Naive thymus-derived CD4-positive, alpha-beta T cell (primary cell): ENCODE data around the gene TRIO. TPM values are rescaled to one million over a fixed set of nuclear protein-coding genes. Genes with fewer than 3 reads are reported as not detected.
A peak's percentile ranks its signal among the peaks of the same experiment; 100 is the strongest.

Experiments
- ATAC-seq: fragments of 150-1000 bp; cut with Tn5 transposase; 2 replicates; pipeline ENCODE4 v1.10.0; 2021; ENCODE audit warnings: mild to moderate bottlenecking, moderate library complexity
- CTCF ChIA-PET: fragments of 350-600 bp; sonication (Branson Sonifier 250); formaldehyde crosslinking; loops from one replicate; lab custom pipeline; 2021; ENCODE audit warnings: antibody characterized with exemption; lab: Charles Lee
- POLR2A ChIA-PET: fragments of 350-600 bp; sonication (Branson Sonifier 250); formaldehyde crosslinking; loops from one replicate; lab custom pipeline; 2021; ENCODE audit warnings: antibody characterized with exemption, inconsistent platforms; lab: Charles Lee
- DNase-seq, 9 donors: peaks; one replicate each; pipeline versions ENCODE4 v3.0.0 to v3.0.0-alpha.2; 2020 to 2022; ENCODE audit warnings: mixed read lengths in 1 of 9
- H3K27ac ChIP-seq: one replicate; pipeline ENCODE4 v1.7.0; 2013; ENCODE audit warnings: mild to moderate bottlenecking, low read depth, low read length, moderate library complexity
- H3K27me3 ChIP-seq, 2 donors: one replicate each; pipeline ENCODE4 v1.7.0; 2013; ENCODE audit warnings: low read length in 2 of 2, mild to moderate bottlenecking in 2 of 2, moderate library complexity in 2 of 2; ENCODE audit not compliant: control insufficient read depth in 2 of 2, insufficient read depth in 2 of 2
- H3K36me3 ChIP-seq, 3 experiments: 1 replicate in 2 of 3; 2 replicates in 1 of 3; pipeline ENCODE4 v1.7.0; 2013; ENCODE audit warnings: low read length in 3 of 3, mild to moderate bottlenecking in 3 of 3, moderate library complexity in 1 of 3; ENCODE audit not compliant: insufficient read depth in 3 of 3, control insufficient read depth in 2 of 3
- H3K4me1 ChIP-seq, 2 donors: one replicate each; pipeline ENCODE4 v1.7.0; 2013; ENCODE audit warnings: low read length in 2 of 2, mild to moderate bottlenecking in 2 of 2, moderate library complexity in 1 of 2; ENCODE audit not compliant: control insufficient read depth in 2 of 2, insufficient read depth in 2 of 2
- H3K4me3 ChIP-seq: 2 replicates; pipeline ENCODE4 v1.7.0; 2013; ENCODE audit warnings: mild to moderate bottlenecking, low read length
- H3K9me3 ChIP-seq, 3 experiments: 1 replicate in 2 of 3; 2 replicates in 1 of 3; pipeline ENCODE4 v1.7.0; 2013; ENCODE audit warnings: low read length in 3 of 3; ENCODE audit not compliant: control insufficient read depth in 2 of 3
- H3K27ac Mint-ChIP-seq, 9 donors: one replicate each; pipeline ENCODE4 v1.8.0; 2020 to 2022; ENCODE audit warnings: mixed read lengths in 9 of 9, mild to moderate bottlenecking in 8 of 9, moderate library complexity in 5 of 9, inconsistent platforms in 2 of 9
- H3K27me3 Mint-ChIP-seq, 5 donors: one replicate each; pipeline ENCODE4 v1.8.0; 2021 to 2022; ENCODE audit warnings: mixed read lengths in 5 of 5, mild to moderate bottlenecking in 1 of 5
- H3K36me3 Mint-ChIP-seq, 5 donors: one replicate each; pipeline ENCODE4 v1.8.0; 2020 to 2022; ENCODE audit warnings: mixed read lengths in 5 of 5, mild to moderate bottlenecking in 3 of 5, inconsistent platforms in 1 of 5
- H3K4me1 Mint-ChIP-seq, 7 donors: one replicate each; pipeline ENCODE4 v1.8.0; 2020 to 2022; ENCODE audit warnings: mixed read lengths in 7 of 7, mild to moderate bottlenecking in 3 of 7, inconsistent platforms in 1 of 7
- H3K4me3 Mint-ChIP-seq, 10 donors: one replicate each; pipeline ENCODE4 v1.8.0; 2020 to 2022; ENCODE audit warnings: mild to moderate bottlenecking in 10 of 10, mixed read lengths in 10 of 10, moderate library complexity in 6 of 10, inconsistent platforms in 2 of 10
- H3K9me3 Mint-ChIP-seq, 11 donors: one replicate each; pipeline ENCODE4 v1.8.0; 2020 to 2022; ENCODE audit warnings: mixed read lengths in 11 of 11, mild to moderate bottlenecking in 4 of 11, inconsistent platforms in 1 of 11, moderate library complexity in 1 of 11
- intact Hi-C, 2 donors: fragments of 100-400 bp; cut with micrococcal nuclease; formaldehyde crosslinking; loops; one replicate each; pipeline ENCODE4 v1.15.1; 2023
- polyA plus RNA-seq, 2 donors: library from polyadenylated mRNA; unstranded; fragments of 300-500 nt; fragmentation: Illumina TruSeq; gene quantifications; one replicate each; pipeline ENCODE4 v1.2.3, GENCODE V29; 2021
- total RNA-seq, 6 experiments: library from RNA in 5 of 6; stranded (reverse) in 5 of 6; gene quantifications; 1 replicate in 5 of 6; 2 replicates in 1 of 6; pipeline ENCODE4 v1.2.3 and lab custom pipeline; 2021 to 2026

The TRIO gene
- total and polyA plus RNA-seq, 7 experiments from 2014 or later = 0.16 to 45.9 (median 5.7) TPM

DNA sequence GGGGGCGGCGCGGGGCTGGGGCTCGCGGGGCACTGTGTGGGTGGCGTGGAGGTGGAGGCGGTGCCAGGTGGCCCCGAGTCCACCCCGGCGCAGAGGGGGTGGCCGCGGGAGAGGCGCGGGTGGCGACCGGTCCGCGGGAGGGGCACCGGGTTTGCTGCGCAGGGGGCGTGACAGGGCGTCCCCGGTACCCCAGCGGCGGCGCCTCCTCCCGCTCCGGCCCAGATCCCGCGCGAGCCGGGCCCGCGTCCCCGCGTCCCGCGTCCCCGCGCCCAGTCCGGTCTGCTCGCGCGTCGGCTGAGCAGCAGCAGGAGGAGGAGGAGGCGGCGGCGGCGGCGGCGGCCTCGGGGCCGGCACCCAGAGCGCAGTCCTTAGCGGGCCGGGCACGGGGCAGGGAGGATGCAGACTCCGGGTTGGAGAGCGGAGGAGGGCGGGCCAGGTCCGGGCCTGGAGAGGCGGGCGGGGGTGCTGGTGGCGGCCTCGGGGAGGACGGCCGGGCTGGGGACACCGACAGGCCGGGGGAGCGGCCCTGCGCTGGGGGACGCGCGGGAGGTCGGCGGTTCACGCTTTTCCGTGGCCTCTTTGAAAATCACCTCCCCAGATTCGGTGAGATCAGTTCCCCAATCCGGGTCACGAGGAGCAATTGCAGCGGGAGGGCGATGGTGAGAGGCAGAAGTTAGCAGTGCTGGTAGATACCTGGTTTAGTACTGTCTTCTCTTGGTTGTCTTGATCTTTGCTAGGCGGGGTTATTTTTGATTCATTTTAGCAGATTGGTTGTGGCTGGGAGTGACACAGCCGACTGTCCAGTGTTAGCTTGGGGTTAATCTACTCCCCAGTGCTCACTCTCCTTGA lies 1.7 kb downstream of the TRIO start:
- DNase-seq = peak; percentile 36 to 65 (median 48)
- peaks cover 6% of the 10 kb centered on the region in 2 donors for H3K4me1 ChIP-seq
- peak overlapping the region; percentile 57 for H3K4me3 ChIP-seq
- Mint-ChIP-seq H3K4me1 (peaks cover 5 to 18% (median 14%) of the 10 kb centered on the region in 7 donors), H3K36me3 (no peaks in the 10 kb centered on the region), H3K4me3 (peak overlapping the region; percentile 76 to 91 (median 86)), H3K27ac (peak overlapping the region in 8 of 9 donors; percentile 0 to 68 (median 22)), H3K27me3 (peaks cover 16 to 64% (median 36%) of the 10 kb centered on the region in 5 donors), H3K9me3 (peaks cover 0 to 1% (median 0%) of the 10 kb centered on the region in 11 donors)
- ATAC-seq = peak; percentile 72
- H3K9me3 ChIP-seq = no peaks in the 10 kb centered on the region
- no peaks in the 10 kb centered on the region for H3K36me3 ChIP-seq
- POLR2A ChIA-PET = no interaction called here
- intact Hi-C loops = loop anchor here (1.0 to 10.0 kb wide), 9 partner anchors 36 to 850 kb away; partner anchors contain the start of genes ANKH (in 2 of the 2), OTULIN (in 2 of the 2) and OTULINL (in 1 of the 2)
- CTCF ChIA-PET = no interaction called here
- peak overlapping the region; percentile 2 for H3K27ac ChIP-seq
- peaks cover 3% of the 10 kb centered on the region in 2 donors for H3K27me3 ChIP-seq

DNA sequence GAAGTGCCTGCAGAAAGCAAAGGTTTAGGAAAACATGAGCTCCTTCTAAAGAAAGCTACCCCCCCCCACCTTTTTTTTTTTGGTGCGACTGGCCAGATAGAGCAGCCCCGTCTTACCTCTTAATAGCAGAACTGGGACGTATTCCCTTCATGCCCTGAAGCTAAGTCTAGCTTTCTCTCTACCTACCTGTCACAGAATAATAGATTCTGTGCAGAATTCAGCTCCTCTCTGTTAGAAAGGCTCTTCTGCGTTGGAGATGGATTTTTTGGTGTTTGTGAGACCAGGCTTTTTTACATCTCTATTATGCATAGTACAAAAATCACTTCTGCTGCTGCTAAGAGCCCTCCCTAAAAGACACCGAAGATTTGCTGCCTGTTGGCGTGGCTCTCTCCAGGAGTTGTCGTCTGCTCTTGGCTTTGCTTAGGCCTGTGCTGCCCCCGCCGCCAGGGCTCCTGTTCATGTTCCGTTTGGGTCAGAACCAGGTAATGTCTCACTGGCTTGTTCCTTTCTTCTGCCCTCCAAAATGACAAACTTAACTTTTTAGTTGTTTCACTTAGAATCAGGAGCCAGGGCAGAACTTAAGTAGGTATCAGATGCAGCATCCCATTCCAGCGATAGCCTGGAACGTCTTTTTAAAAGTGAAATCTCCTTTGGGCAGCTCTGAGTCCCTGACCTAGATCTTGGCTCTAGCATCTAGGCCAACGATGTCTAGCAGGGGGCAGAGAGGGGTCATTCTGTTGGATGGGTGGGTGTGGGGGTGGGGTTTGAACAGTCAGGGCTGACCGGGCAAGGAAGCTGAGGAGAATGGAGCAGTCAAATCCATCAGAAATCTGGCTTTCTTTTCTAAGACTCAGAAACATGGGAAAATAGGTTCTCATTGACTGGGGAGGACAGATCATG lies 2.5 kb downstream of the TRIO start:
- Mint-ChIP-seq H3K27me3 (peaks cover 21 to 67% (median 37%) of the 10 kb centered on the region in 5 donors), H3K4me1 (peaks cover 5 to 18% (median 14%) of the 10 kb centered on the region in 7 donors), H3K36me3 (no peaks in the 10 kb centered on the region), H3K4me3 (peak overlapping the region; percentile 76 to 91 (median 84)), H3K27ac (peak overlapping the region in 7 of 9 donors; percentile 0 to 68 (median 14)), H3K9me3 (peaks cover 0 to 1% (median 0%) of the 10 kb centered on the region in 11 donors)
- Histone ChIP-seq H3K4me3 (no peak overlapping the region), H3K27ac (no peak overlapping the region), H3K27me3 (peaks cover 0 to 3% of the 10 kb centered on the region in 2 donors), H3K36me3 (no peaks in the 10 kb centered on the region), H3K9me3 (no peaks in the 10 kb centered on the region), H3K4me1 (peaks cover 6% of the 10 kb centered on the region in 2 donors)
- POLR2A ChIA-PET = no interaction called here
- ATAC-seq = no peak
- no peak for DNase-seq
- CTCF ChIA-PET = no interaction called here
- intact Hi-C loops = loop anchor here (2.0 to 10.0 kb wide), 5 partner anchors 37 to 849 kb away; partner anchors contain the start of genes ANKH (in 2 of the 2) and OTULIN (in 1 of the 2)

DNA sequence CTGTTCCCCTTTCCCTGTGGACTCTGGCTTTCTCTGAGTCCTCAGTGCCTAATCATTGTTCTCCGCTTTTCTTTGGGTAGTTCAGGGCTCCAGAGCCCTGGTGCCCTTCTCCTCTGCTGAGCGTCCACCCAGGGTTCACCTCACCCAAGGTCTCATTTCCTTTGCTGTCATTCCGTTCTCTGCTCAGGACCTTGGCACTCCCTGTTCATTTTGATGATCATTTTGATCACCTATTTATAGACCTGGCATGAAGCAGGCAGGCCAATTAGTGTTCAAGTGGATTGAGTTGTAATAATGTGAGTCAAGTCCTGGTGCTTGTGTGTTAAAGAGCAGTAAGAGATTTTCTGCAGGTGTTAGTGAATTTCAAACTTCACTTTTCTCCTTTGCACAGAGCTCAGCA lies 3.6 kb downstream of the TRIO start:
- CTCF ChIA-PET = no interaction called here
- Mint-ChIP-seq H3K36me3 (no peaks in the 10 kb centered on the region), H3K4me1 (peaks cover 5 to 17% (median 14%) of the 10 kb centered on the region in 7 donors), H3K4me3 (no peak overlapping the region), H3K27me3 (peaks cover 21 to 67% (median 32%) of the 10 kb centered on the region in 5 donors), H3K27ac (no peak overlapping the region), H3K9me3 (peaks cover 0 to 1% (median 0%) of the 10 kb centered on the region in 11 donors)
- POLR2A ChIA-PET = no interaction called here
- H3K4me3 ChIP-seq = no peak overlapping the region
- intact Hi-C loops = loop anchor here (10.0 kb wide), 4 partner anchors 268 to 848 kb away; partner anchors contain the start of genes ANKH (in 2 of the 2) and OTULIN (in 1 of the 2)
- ATAC-seq = no peak
- H3K9me3 ChIP-seq = no peaks in the 10 kb centered on the region
- no peak overlapping the region for H3K27ac ChIP-seq
- no peaks in the 10 kb centered on the region for H3K27me3 ChIP-seq
- H3K36me3 ChIP-seq = no peaks in the 10 kb centered on the region
- peaks cover 6% of the 10 kb centered on the region in 2 donors for H3K4me1 ChIP-seq
- no peak for DNase-seq

DNA sequence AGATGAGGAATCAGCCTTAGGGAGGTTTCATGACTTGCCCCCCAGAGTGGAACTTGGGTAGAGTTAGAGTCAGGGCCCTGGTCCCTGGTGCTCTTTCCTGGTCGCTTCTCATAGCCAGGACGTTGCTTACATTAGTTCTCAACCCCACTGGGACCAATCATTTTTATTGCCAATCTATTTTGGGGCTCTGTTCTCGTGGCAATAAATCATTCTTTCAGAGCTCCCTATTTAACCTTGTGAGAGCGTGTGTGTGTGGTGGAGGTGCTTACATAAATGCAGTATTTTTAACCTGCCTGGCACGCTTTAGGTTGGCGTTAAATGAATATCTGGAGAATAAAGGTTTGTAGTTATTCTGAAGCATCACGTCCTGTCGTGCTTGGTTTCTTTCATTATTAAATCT lies 4.1 kb downstream of the TRIO start:
- DNase-seq = no peak
- peaks cover 21 to 62% (median 31%) of the 10 kb centered on the region in 5 donors for H3K27me3 Mint-ChIP-seq
- H3K27ac ChIP-seq = no peak overlapping the region
- H3K4me1 Mint-ChIP-seq = peaks cover 4 to 13% (median 11%) of the 10 kb centered on the region in 7 donors
- ATAC-seq = no peak
- peaks cover 0 to 1% (median 0%) of the 10 kb centered on the region in 11 donors for H3K9me3 Mint-ChIP-seq
- no peaks in the 10 kb centered on the region for H3K36me3 ChIP-seq
- no peaks in the 10 kb centered on the region for H3K27me3 ChIP-seq
- H3K4me1 ChIP-seq = peaks cover 5 to 6% of the 10 kb centered on the region in 2 donors
- no peak overlapping the region for H3K4me3 Mint-ChIP-seq
- no peaks in the 10 kb centered on the region for H3K36me3 Mint-ChIP-seq
- POLR2A ChIA-PET = no interaction called here
- intact Hi-C loops = loop anchor here (10.0 kb wide), 4 partner anchors 268 to 848 kb away; partner anchors contain the start of genes ANKH (in 2 of the 2) and OTULIN (in 1 of the 2)
- no peak overlapping the region for H3K27ac Mint-ChIP-seq
- CTCF ChIA-PET = no interaction called here
- H3K9me3 ChIP-seq = no peaks in the 10 kb centered on the region
- H3K4me3 ChIP-seq = no peak overlapping the region

DNA sequence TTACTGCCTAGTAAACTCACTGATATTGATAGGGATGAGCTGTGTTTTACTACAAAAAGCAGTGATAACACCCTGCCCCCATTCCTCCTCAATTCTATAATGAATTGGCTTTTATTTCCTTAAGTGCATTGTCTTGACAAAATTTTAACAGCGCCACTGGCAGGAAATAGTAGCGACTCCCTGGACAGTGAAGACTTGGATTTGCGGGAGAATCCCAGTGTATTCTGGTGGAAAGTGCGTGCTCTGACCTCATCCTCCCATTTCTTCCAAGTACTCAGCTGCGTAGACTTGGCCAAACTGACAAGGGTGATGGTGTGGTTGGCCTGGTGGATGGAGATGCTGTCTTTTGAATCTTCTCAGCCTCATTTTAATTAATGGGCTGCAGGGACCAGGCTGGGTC lies 5.3 kb downstream of the TRIO start:
- intact Hi-C loops = loop anchor here (10.0 kb wide), 4 partner anchors 266 to 846 kb away; partner anchors contain the start of genes ANKH (in 2 of the 2) and OTULIN (in 1 of the 2)

More for the DNA sequence above, 5.3 kb downstream of the TRIO start:
- H3K27ac Mint-ChIP-seq = no peak overlapping the region
- Histone ChIP-seq H3K27ac (no peak overlapping the region), H3K9me3 (no peaks in the 10 kb centered on the region), H3K36me3 (no peaks in the 10 kb centered on the region), H3K4me1 (no peaks in the 10 kb centered on the region), H3K4me3 (no peak overlapping the region), H3K27me3 (no peaks in the 10 kb centered on the region)
- no peak for ATAC-seq
- peaks cover 0 to 1% (median 0%) of the 10 kb centered on the region in 11 donors for H3K9me3 Mint-ChIP-seq
- peaks cover 0 to 9% (median 7%) of the 10 kb centered on the region in 7 donors for H3K4me1 Mint-ChIP-seq
- peaks cover 21 to 56% (median 41%) of the 10 kb centered on the region in 5 donors for H3K27me3 Mint-ChIP-seq
- ChIA-PET CTCF (interaction anchor here (0.6 kb wide), 1 partner anchor 32 kb away, joined by 3 read pairs; no protein-coding TSS in a partner anchor), POLR2A (no interaction called here)
- DNase-seq = no peak
- H3K36me3 Mint-ChIP-seq = no peaks in the 10 kb centered on the region
- H3K4me3 Mint-ChIP-seq = no peak overlapping the region
